Nephron (organoid): ENCODE measurements around the gene RIPK4.
"Not testable (repeated sequence)": the region's sequence is repeated elsewhere in the genome, so short reads cannot be mapped to it uniquely, and the experiment has no call there.

Experiments
- H3K27ac Mint-ChIP-seq, 3 experiments: 2 replicates each; pipeline ENCODE4 v1.8.0; 2020; ENCODE audit warnings: mixed read lengths in 3 of 3, mild to moderate bottlenecking in 2 of 3, moderate library complexity in 1 of 3
- H3K27me3 Mint-ChIP-seq: 2 replicates; pipeline ENCODE4 v1.8.0; 2021; ENCODE audit warnings: low read depth, mild to moderate bottlenecking, moderate library complexity, mixed read lengths
- H3K36me3 Mint-ChIP-seq: 2 replicates; pipeline ENCODE4 v1.8.0; 2020; ENCODE audit warnings: low read depth, mixed read lengths
- H3K4me1 Mint-ChIP-seq: 2 replicates; pipeline ENCODE4 v1.8.0; 2020; ENCODE audit warnings: mixed read lengths
- H3K4me3 Mint-ChIP-seq, 3 experiments: 2 replicates each; pipeline ENCODE4 v1.8.0; 2020; ENCODE audit warnings: mild to moderate bottlenecking in 3 of 3, mixed read lengths in 3 of 3, moderate library complexity in 2 of 3
- H3K9me3 Mint-ChIP-seq: 2 replicates; pipeline ENCODE4 v1.8.0; 2020; ENCODE audit warnings: mixed read lengths
- TF ChIP-seq, protein P1 (sequence below), 3 experiments: fragments of 200-600 bp; sonication (generic); IDR thresholded peaks; one replicate each; pipeline ENCODE4 v1.5.0; 2021; ENCODE audit warnings: antibody characterized with exemption in 3 of 3; ENCODE audit not compliant: unreplicated experiment in 3 of 3

Gene RIPK4

DNA sequence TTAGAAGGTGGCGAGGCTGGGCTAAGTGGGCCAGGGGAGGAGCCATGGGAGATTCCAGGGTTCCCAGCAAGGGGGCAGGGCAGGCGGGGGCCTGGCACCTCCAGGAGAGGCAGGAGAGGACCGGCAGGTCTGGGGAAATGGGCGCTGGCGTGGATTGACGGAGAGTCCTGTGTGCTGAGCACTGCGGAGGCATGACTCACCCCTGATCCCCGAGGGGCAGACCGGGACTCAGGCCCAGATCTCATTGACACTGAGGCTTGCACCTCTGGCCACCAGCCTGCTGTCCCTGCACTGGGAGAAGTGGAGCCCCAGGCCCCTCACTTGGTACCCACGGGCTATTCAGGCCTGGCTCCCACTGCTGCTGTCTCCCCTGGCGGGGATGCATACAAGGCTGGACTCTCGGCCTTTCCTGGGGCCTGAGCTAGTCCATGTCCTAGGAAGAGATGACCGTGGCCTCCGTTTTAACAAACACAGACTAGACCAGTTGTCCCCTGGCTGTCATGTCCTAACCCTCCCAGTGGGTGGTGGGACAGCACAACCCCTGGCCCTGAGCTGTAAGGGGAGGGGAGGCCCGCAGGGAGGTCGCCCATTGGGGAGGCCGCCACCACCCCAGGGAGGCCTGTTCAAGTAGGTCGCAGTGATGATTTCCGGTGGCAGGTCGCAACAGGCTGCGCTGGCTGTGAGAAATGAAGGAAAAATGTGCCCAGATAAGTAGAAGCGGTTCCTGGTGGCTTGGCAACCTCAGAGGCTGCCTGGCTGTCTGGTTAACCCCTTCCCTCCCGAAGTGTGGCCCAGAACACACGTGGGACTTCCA, 39.7 kb downstream of the RIPK4 start:
- peaks cover 65% of the 10 kb centered on the region for H3K27me3 Mint-ChIP-seq
- no peaks in the 10 kb centered on the region for H3K36me3 Mint-ChIP-seq
- no peak overlapping the region for H3K4me3 Mint-ChIP-seq
- H3K27ac Mint-ChIP-seq = no peak overlapping the region
- TF ChIP-seq, protein P1, sequence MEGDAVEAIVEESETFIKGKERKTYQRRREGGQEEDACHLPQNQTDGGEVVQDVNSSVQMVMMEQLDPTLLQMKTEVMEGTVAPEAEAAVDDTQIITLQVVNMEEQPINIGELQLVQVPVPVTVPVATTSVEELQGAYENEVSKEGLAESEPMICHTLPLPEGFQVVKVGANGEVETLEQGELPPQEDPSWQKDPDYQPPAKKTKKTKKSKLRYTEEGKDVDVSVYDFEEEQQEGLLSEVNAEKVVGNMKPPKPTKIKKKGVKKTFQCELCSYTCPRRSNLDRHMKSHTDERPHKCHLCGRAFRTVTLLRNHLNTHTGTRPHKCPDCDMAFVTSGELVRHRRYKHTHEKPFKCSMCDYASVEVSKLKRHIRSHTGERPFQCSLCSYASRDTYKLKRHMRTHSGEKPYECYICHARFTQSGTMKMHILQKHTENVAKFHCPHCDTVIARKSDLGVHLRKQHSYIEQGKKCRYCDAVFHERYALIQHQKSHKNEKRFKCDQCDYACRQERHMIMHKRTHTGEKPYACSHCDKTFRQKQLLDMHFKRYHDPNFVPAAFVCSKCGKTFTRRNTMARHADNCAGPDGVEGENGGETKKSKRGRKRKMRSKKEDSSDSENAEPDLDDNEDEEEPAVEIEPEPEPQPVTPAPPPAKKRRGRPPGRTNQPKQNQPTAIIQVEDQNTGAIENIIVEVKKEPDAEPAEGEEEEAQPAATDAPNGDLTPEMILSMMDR (IDR thresholded peaks at IDR 0.05; ENCODE audit: unreplicated experiment in 3 of 3) = no peak
- H3K9me3 Mint-ChIP-seq = peaks cover 7% of the 10 kb centered on the region
- H3K4me1 Mint-ChIP-seq = no peaks in the 10 kb centered on the region

DNA sequence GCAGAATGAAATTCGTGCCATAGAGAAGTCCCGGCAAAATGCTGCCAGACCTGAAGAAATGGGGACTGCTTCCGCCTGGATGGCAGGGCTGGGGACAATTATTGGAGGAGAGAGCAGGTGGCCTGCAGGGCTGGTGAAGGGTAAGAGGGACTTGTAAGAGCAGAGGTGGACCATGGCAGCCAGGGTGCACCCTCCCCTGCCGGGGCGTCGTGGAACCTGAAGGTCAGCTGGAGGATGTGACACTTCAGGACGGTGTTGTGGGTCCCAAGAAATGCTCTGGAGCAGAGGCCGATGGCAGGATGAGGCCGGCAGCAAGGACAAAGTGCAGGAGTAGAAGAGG, 40.3 kb downstream of the RIPK4 start:
- H3K4me3 Mint-ChIP-seq = no peak overlapping the region
- peaks cover 5% of the 10 kb centered on the region for H3K9me3 Mint-ChIP-seq
- no peaks in the 10 kb centered on the region for H3K36me3 Mint-ChIP-seq
- TF ChIP-seq, protein P1 (IDR thresholded peaks at IDR 0.05; ENCODE audit: unreplicated experiment in 3 of 3) = no peak
- H3K27me3 Mint-ChIP-seq = peaks cover 64% of the 10 kb centered on the region
- H3K27ac Mint-ChIP-seq = no peak overlapping the region
- no peaks in the 10 kb centered on the region for H3K4me1 Mint-ChIP-seq

DNA sequence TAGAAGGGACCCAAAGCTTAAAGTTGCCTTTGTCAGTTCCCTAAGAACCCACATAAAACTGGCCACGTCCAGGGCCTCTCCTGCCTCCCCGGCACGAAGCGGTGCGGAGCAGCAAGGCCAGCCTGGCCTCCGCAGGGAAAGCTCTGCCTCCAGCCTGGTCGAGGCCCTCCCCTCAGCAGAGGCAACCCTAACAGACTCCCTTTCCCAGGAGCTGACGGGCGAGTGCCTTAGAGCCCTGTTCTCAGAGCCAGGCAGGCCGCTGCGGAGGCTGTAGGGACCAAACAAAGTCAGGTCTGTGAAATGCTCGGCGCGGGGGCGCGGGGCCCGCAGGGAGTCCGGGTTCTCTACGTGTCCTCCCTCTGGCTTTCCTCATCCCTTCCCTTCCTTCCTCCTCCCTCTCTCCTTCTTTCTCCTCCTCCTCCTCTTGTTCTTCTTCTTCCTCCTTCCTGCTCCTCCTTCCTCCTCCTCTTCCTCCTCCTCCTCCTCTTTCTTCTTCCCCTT, 40.7 kb downstream of the RIPK4 start:
- Mint-ChIP-seq H3K27ac (no peak overlapping the region), H3K27me3 (peaks cover 59% of the 10 kb centered on the region), H3K4me1 (no peaks in the 10 kb centered on the region), H3K4me3 (peak overlapping the region in 2 of 3 experiments; percentile 34 to 38), H3K9me3 (no peaks in the 10 kb centered on the region), H3K36me3 (no peaks in the 10 kb centered on the region)
- TF ChIP-seq, protein P1 (IDR thresholded peaks at IDR 0.05; ENCODE audit: unreplicated experiment in 3 of 3) = no peak

DNA sequence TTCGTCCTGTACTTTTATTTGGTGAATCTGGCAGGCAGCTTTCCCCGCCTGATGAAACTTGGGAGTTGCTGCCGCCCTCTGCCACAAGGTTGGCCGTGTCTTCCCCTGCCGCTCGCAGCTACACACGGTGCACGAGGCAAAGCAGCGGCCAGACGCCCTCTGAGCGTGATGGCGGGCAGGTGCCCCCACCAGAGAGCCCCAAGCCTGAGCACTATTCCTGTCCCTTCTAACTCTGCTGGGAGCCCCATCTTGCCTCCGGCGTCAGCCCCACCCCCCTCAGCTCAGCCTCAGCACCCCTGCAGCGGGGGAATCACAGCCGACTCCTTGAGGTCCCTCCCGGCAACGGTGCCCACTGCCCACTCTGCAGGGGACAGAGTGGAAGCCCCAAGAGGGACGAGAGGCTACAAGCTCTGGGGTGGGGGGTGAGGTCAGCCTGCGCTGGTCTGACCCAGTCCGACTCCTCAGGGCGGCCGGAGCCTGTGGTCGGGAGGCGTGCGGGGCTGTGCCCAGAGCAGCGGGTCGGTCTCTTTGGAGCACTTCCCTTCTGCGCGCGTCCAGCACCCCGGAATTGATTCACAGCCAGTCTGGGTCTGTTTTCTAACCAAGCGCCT, 41.3 kb downstream of the RIPK4 start:
- peak overlapping the region in 1 of 3 experiments; percentile 32 for H3K4me3 Mint-ChIP-seq
- H3K27me3 Mint-ChIP-seq = peaks cover 55% of the 10 kb centered on the region
- no peaks in the 10 kb centered on the region for H3K36me3 Mint-ChIP-seq
- no peak overlapping the region for H3K27ac Mint-ChIP-seq
- H3K4me1 Mint-ChIP-seq = no peaks in the 10 kb centered on the region
- TF ChIP-seq, protein P1 (IDR thresholded peaks at IDR 0.05; ENCODE audit: unreplicated experiment in 3 of 3) = no peak
- H3K9me3 Mint-ChIP-seq = no peaks in the 10 kb centered on the region

DNA sequence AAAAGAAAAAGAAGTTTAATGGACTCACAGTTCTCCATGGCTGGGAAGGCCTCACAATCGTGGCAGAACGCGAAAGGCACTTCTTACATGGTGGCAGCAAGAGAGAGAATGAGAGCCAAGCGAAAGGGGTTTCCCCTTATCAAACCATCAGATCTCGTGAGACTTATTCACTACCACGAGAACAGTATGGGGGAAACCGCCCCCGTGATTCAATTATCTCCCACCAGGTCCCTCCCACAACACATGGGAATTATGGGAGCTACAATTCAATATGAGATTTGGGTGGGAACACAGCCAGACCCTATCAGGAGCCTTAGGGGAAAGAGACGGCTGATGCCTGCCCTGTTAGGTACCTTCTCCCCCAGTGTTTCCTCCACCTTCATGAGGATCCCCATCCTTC, 43.0 kb downstream of the RIPK4 start:
- not testable (repeated sequence) for H3K4me3 Mint-ChIP-seq, H3K36me3 Mint-ChIP-seq, H3K9me3 Mint-ChIP-seq, H3K27ac Mint-ChIP-seq, H3K4me1 Mint-ChIP-seq
- H3K27me3 Mint-ChIP-seq = peaks cover 40% of the 10 kb centered on the region

DNA sequence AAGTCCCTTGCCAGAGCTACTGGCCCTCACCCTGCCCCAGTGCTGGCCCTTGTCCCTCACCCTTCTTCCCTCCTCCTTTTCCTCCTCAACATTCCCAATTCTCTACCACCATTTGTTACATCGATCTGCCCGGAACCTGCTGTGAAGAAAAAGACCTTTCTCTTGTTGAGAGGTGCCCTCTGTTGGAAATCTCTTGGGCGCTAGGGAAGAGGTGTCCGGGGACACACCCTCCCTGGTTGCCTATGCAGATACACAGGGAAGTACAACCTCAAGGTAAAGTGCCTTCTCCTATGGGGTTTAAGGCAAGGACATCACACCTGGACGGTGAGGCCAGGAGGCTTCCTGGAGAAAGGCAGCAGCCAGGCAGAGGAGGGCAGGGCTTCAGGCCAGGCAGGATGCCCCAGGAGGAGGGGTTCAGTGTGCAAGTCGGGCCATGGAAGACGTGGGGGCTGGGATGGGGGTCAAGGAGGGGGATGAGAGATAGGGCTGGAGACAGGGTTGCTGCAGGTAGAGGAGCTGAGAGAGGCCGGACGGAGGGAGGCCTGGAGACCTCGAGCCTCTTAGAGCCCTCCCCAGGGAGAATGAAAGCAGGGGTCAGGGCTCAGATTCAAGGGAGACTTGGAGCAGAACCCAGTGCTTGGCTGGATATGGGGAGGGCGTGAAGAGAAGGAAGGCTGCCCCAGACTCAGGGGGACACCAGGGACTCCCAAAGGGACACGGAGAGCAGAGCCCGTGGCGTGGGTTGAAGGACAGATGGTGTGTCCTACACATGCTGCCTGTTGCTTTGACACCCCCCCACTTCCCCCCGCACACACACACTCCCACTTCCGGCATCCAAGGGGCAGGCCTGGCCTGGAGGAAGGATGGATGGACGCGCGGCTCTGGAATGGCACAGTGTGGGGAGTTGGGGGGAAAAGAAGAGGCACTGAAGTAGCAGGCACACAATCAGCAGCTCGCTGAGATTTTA, 44.5 kb downstream of the RIPK4 start:
- Mint-ChIP-seq H3K36me3 (no peaks in the 10 kb centered on the region), H3K9me3 (no peaks in the 10 kb centered on the region), H3K4me3 (no peak overlapping the region), H3K4me1 (no peaks in the 10 kb centered on the region), H3K27me3 (peaks cover 34% of the 10 kb centered on the region), H3K27ac (no peak overlapping the region)
- TF ChIP-seq, protein P1 (IDR thresholded peaks at IDR 0.05; ENCODE audit: unreplicated experiment in 3 of 3) = no peak
